Natural killer cell (primary cell): ENCODE results near the gene CASP9. TPM values are rescaled to one million over a fixed set of nuclear protein-coding genes. Genes with fewer than 3 reads are reported as not detected.

Experiments
- ATAC-seq, 3 donors: fragments of 150-1000 bp in 2 of 3; fragments of 200-7000 bp in 1 of 3; cut with Tn5 transposase; 1 replicate in 1 of 3; 2 replicates in 2 of 3; pipeline ENCODE4 v1.10.0; 2021; ENCODE audit warnings: mild to moderate bottlenecking in 2 of 3, moderate library complexity in 2 of 3
- DNase-seq, 2 donors: peaks; one replicate each; pipeline versions ENCODE4 v3.0.0 to v3.0.0-alpha.2; 2013 to 2021; ENCODE audit warnings: mixed read lengths in 1 of 2
- H3K27ac ChIP-seq: one replicate; pipeline ENCODE4 v1.5.1; 2013; ENCODE audit warnings: mild to moderate bottlenecking, low read length
- H3K27me3 ChIP-seq: one replicate; pipeline ENCODE4 v1.6.1; 2013; ENCODE audit warnings: low read length; ENCODE audit not compliant: control insufficient read depth, insufficient read depth
- H3K36me3 ChIP-seq: one replicate; pipeline ENCODE4 v1.6.1; 2013; ENCODE audit warnings: low read length; ENCODE audit not compliant: control insufficient read depth, insufficient read depth
- H3K4me1 ChIP-seq: one replicate; pipeline ENCODE4 v1.6.1; 2013; ENCODE audit warnings: low read length; ENCODE audit not compliant: control insufficient read depth, insufficient read depth
- H3K4me3 ChIP-seq: one replicate; pipeline ENCODE4 v1.5.1; 2013; ENCODE audit warnings: low read length
- H3K9me3 ChIP-seq: one replicate; pipeline ENCODE4 v1.6.1; 2013; ENCODE audit warnings: low read length; ENCODE audit not compliant: control insufficient read depth, insufficient read depth
- H3K27ac Mint-ChIP-seq, 2 donors: one replicate each; pipeline ENCODE4 v1.8.0; 2022; ENCODE audit warnings: mild to moderate bottlenecking in 2 of 2, mixed read lengths in 2 of 2, moderate library complexity in 1 of 2
- H3K27me3 Mint-ChIP-seq, 2 donors: one replicate each; pipeline ENCODE4 v1.8.0; 2022; ENCODE audit warnings: low read depth in 2 of 2, mixed read lengths in 2 of 2
- H3K36me3 Mint-ChIP-seq: one replicate; pipeline ENCODE4 v1.8.0; 2022; ENCODE audit warnings: mixed read lengths
- H3K4me1 Mint-ChIP-seq, 2 donors: one replicate each; pipeline ENCODE4 v1.8.0; 2022; ENCODE audit warnings: mixed read lengths in 2 of 2
- H3K4me3 Mint-ChIP-seq: one replicate; pipeline ENCODE4 v1.8.0; 2022; ENCODE audit warnings: mild to moderate bottlenecking, moderate library complexity, mixed read lengths
- H3K9me3 Mint-ChIP-seq, 2 donors: one replicate each; pipeline ENCODE4 v1.8.0; 2022; ENCODE audit warnings: mixed read lengths in 2 of 2
- CTCF ChIP-seq: fragments of 200-600 bp; IDR thresholded peaks from one replicate; pipeline ENCODE4 v1.8.0; 2022; ENCODE audit warnings: antibody characterized with exemption
- WGBS: methylation state at CpG from one replicate; pipeline ENCODE4 v1.1.7; 2013; ENCODE audit warnings: missing lambda C conversion rate; ENCODE audit not compliant: insufficient coverage; 5-methylcytosine and 5-hydroxymethylcytosine counted together
- intact Hi-C: fragments of 100-400 bp; cut with micrococcal nuclease; formaldehyde crosslinking; loops from one replicate; pipeline ENCODE4 v1.14.2; 2022
- total RNA-seq, 4 donors: library from RNA; stranded (reverse); fragments of 120-200 nt in 1 of 4; gene quantifications; one replicate each; pipeline versions ENCODE4 v1.2.3 to v1.2.4, GENCODE V29; 2013 to 2022

Gene CASP9
- total RNA-seq, 3 donors from 2014 or later (not counting 1 experiment from before 2014, with no cell fraction given) = 13.4 to 20.5 (median 13.5) TPM

GRCh38 chr1:15452216-15452615, 71.8 kb downstream of the CASP9 start:
- H3K4me3 Mint-ChIP-seq = no peak overlapping the region
- no peaks in the 10 kb centered on the region for H3K36me3 Mint-ChIP-seq
- Histone ChIP-seq H3K27me3 (no peaks in the 10 kb centered on the region), H3K36me3 (no peaks in the 10 kb centered on the region), H3K4me1 (no peaks in the 10 kb centered on the region), H3K4me3 (no peak overlapping the region), H3K27ac (no peak overlapping the region), H3K9me3 (no peaks in the 10 kb centered on the region)
- H3K27me3 Mint-ChIP-seq = peaks cover 6 to 12% of the 10 kb centered on the region in 2 donors
- H3K9me3 Mint-ChIP-seq = no peaks in the 10 kb centered on the region
- intact Hi-C loops = no loop called here
- H3K4me1 Mint-ChIP-seq = no peaks in the 10 kb centered on the region
- no peak for ATAC-seq
- no peak for DNase-seq
- no peak for TF ChIP-seq CTCF
- H3K27ac Mint-ChIP-seq = no peak overlapping the region
- WGBS = 100% methylated on average over 1 of the region's 1 CpG

DNA sequence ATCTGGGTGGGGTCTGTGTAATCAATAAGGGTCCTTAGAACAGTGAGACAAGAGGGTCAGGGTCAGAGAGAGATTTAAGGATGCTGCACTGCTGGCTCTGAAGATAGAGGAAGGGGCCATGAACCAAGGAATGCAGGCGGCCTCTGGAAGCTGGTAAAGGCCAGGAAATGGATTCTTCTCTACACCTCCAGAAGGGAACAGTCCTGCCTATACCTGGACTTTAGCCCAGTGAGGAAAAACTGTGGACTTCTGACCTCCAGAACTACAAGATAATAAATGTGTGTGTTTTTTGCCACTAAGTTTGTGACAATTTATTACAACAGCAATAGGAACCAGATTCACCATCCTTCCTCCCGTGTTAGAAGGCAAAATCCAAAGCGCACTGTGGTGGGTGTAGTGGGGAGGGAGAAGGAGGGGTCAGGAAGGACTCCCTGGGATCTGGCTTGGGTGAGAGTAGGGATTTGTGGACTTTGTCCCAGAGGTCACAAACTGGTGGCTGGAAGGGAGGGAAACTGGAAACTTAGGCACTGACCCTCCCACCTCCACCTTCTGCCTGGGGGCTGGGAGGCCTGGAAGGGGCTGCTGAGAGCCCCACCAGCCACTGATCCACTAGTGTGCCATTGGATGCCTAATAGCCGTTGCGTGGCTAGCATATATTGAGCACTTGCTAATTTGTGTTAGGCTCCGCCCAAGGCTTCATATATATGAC, 72.8 kb downstream of the CASP9 start:
- H3K27me3 ChIP-seq = peaks cover 9% of the 10 kb centered on the region
- peaks cover 6 to 18% of the 10 kb centered on the region in 2 donors for H3K27me3 Mint-ChIP-seq
- peaks cover 0 to under 1% of the 10 kb centered on the region in 2 donors for H3K4me1 Mint-ChIP-seq
- no peak for TF ChIP-seq CTCF
- no peak for DNase-seq
- no peak for ATAC-seq
- no peaks in the 10 kb centered on the region for H3K36me3 Mint-ChIP-seq
- H3K9me3 Mint-ChIP-seq = no peaks in the 10 kb centered on the region
- no peaks in the 10 kb centered on the region for H3K9me3 ChIP-seq
- no peak overlapping the region for H3K4me3 ChIP-seq
- H3K27ac ChIP-seq = no peak overlapping the region
- 90% methylated on average over 4 of the region's 6 CpGs for WGBS
- no peak overlapping the region for H3K4me3 Mint-ChIP-seq
- peaks cover 3% of the 10 kb centered on the region for H3K4me1 ChIP-seq
- no peak overlapping the region for H3K27ac Mint-ChIP-seq
- H3K36me3 ChIP-seq = no peaks in the 10 kb centered on the region
- intact Hi-C loops = no loop called here

GRCh38 chr1:15449567-15449966, 74.4 kb downstream of the CASP9 start:
- Mint-ChIP-seq H3K4me1 (peaks cover 13 to 14% of the 10 kb centered on the region in 2 donors), H3K4me3 (no peak overlapping the region), H3K36me3 (no peaks in the 10 kb centered on the region), H3K27ac (peak overlapping the region in 1 of 2 donors; percentile 41), H3K9me3 (no peaks in the 10 kb centered on the region), H3K27me3 (peaks cover 13 to 24% of the 10 kb centered on the region in 2 donors)
- ATAC-seq (no peak), DNase-seq (no peak)
- H3K4me1 ChIP-seq = peaks cover 15% of the 10 kb centered on the region
- WGBS = 72% methylated on average over 3 of the region's 3 CpGs
- no peaks in the 10 kb centered on the region for H3K36me3 ChIP-seq
- no peaks in the 10 kb centered on the region for H3K9me3 ChIP-seq
- H3K27me3 ChIP-seq = peaks cover 10% of the 10 kb centered on the region
- no peak overlapping the region for H3K4me3 ChIP-seq
- intact Hi-C loops = no loop called here
- no peak overlapping the region for H3K27ac ChIP-seq
- no peak for TF ChIP-seq CTCF
